Right lobe of liver (tissue), 6 donors: ENCODE results near the gene DYNC1I1. TPM values are rescaled to one million over a fixed set of nuclear protein-coding genes. Genes with fewer than 3 reads are reported as not detected.
A peak's percentile ranks its signal among the peaks of the same experiment; 100 is the strongest.

Experiments used
- ATAC-seq, 4 donors: fragments of 200-7000 bp; cut with Tn5 transposase; one replicate each; pipeline ENCODE4 v1.9.1; 2020; ENCODE audit warnings: mild to moderate bottlenecking in 4 of 4, moderate library complexity in 4 of 4
- DNase-seq, 3 donors: peaks; one replicate each; pipeline ENCODE4 v3.0.0-alpha.2; 2020
- H3K27ac ChIP-seq, 3 donors: fragments of 200-600 bp; one replicate each; pipeline ENCODE4 v1.8.0; 2022
- H3K27me3 ChIP-seq, 2 donors: fragments of 200-600 bp; one replicate each; pipeline ENCODE4 v1.8.0; 2022
- H3K36me3 ChIP-seq, 4 donors: fragments of 200-600 bp; sonication (generic) in 1 of 4; one replicate each; pipeline versions ENCODE4 v1.5.1 to v1.8.0; 2017 to 2022; ENCODE audit warnings: control low read depth in 1 of 4
- H3K4me1 ChIP-seq, 4 donors: fragments of 200-600 bp; sonication (generic) in 1 of 4; one replicate each; pipeline versions ENCODE4 v1.5.1 to v1.8.0; 2017 to 2022; ENCODE audit warnings: control low read depth in 1 of 4
- H3K4me3 ChIP-seq, 3 donors: fragments of 200-600 bp; one replicate each; pipeline ENCODE4 v1.8.0; 2022
- H3K9me3 ChIP-seq, 4 donors: fragments of 200-600 bp; sonication (generic) in 1 of 4; one replicate each; pipeline versions ENCODE4 v1.5.1 to v1.8.0; 2017 to 2022; ENCODE audit warnings: control low read depth in 1 of 4
- POLR2A ChIP-seq: fragments of 450-650 bp; IDR thresholded peaks from one replicate; pipeline ENCODE4 v1.6.1; 2017; ENCODE audit warnings: antibody characterized with exemption, mild to moderate bottlenecking
- WGBS: methylation state at CpG from one replicate; pipeline ENCODE4 v1.1.6; 2018; ENCODE audit warnings: low coverage, low lambda C conversion rate; ENCODE audit not compliant: insufficient coverage; ENCODE audit errors: missing lambda C conversion rate; 5-methylcytosine and 5-hydroxymethylcytosine counted together
- intact Hi-C, 2 donors: fragments of 100-400 bp; cut with DNase I; formaldehyde crosslinking; loops; one replicate each; pipeline versions ENCODE4 v1.11.2 to v1.14.1; 2022
- total RNA-seq, 6 experiments: library from RNA; depleted of rRNA in 2 of 6; stranded (reverse); fragments of >200 nt in 2 of 6; fragmentation: NEBNext Ultra II Directional in 3 of 6; extraction: Animal tissue kit (Norgen Biotek cat#: 25700) in 3 of 6; gene quantifications; one replicate each; pipeline versions ENCODE4 v1.1.0 to v1.2.4, GENCODE V29; 2016 to 2023
- TF ChIP-seq, protein P1 (sequence below), 4 donors: fragments of 200-600 bp in 3 of 4; fragments of 450-650 bp in 1 of 4; IDR thresholded peaks; one replicate each; pipeline versions ENCODE4 v1.5.1 to v1.8.0; 2016 to 2022; ENCODE audit warnings: antibody characterized with exemption in 4 of 4, mild to moderate bottlenecking in 2 of 4
- donor health status: DM: no; HTN: yes; CAD: no.
- donor health status: DM: no; HTN: no; CAD: no.
- donor health status: DM: no; HTN: no; CAD: no.
- donor health status: DM: no; HTN: yes; CAD: no.
- donor health status: DM: no; HTN: yes; CAD: no.

DYNC1I1 gene
- total RNA-seq, 6 experiments from 2014 or later: 0.09 to 1.1 (median 0.62) TPM

DNA sequence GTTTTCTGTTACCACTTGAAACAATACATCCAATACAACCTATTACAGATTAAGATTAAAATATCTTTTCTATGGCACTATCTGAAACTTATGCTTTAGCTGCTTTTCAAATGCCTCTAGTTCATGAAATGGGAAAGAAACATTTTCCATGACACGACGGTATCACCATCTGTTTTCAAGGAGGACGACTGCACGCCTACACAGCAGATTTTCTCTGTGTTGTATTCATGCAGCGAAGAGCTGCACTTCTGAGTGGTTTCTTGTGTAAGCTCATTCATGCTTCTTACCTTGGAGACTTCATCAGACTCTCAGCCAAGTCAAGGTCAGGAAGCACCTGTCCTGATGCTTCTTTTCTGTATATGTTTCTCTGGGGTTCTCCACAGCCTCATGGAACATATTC is 179.2 kb downstream of the DYNC1I1 start:
- ATAC-seq (no peak), DNase-seq (no peak)
- H3K27me3 ChIP-seq: no peaks in the 10 kb centered on the region
- no peaks in the 10 kb centered on the region for H3K9me3 ChIP-seq
- no peaks in the 10 kb centered on the region for H3K4me1 ChIP-seq
- TF ChIP-seq POLR2A: no peak
- TF ChIP-seq, protein P1, sequence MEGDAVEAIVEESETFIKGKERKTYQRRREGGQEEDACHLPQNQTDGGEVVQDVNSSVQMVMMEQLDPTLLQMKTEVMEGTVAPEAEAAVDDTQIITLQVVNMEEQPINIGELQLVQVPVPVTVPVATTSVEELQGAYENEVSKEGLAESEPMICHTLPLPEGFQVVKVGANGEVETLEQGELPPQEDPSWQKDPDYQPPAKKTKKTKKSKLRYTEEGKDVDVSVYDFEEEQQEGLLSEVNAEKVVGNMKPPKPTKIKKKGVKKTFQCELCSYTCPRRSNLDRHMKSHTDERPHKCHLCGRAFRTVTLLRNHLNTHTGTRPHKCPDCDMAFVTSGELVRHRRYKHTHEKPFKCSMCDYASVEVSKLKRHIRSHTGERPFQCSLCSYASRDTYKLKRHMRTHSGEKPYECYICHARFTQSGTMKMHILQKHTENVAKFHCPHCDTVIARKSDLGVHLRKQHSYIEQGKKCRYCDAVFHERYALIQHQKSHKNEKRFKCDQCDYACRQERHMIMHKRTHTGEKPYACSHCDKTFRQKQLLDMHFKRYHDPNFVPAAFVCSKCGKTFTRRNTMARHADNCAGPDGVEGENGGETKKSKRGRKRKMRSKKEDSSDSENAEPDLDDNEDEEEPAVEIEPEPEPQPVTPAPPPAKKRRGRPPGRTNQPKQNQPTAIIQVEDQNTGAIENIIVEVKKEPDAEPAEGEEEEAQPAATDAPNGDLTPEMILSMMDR (IDR thresholded peaks at IDR 0.05): no peak
- 58% methylated on average over 2 of the region's 5 CpGs for WGBS
- no peak overlapping the region for H3K27ac ChIP-seq
- intact Hi-C loops: no loop called here
- no peak overlapping the region for H3K4me3 ChIP-seq
- H3K36me3 ChIP-seq: no peaks in the 10 kb centered on the region

DNA sequence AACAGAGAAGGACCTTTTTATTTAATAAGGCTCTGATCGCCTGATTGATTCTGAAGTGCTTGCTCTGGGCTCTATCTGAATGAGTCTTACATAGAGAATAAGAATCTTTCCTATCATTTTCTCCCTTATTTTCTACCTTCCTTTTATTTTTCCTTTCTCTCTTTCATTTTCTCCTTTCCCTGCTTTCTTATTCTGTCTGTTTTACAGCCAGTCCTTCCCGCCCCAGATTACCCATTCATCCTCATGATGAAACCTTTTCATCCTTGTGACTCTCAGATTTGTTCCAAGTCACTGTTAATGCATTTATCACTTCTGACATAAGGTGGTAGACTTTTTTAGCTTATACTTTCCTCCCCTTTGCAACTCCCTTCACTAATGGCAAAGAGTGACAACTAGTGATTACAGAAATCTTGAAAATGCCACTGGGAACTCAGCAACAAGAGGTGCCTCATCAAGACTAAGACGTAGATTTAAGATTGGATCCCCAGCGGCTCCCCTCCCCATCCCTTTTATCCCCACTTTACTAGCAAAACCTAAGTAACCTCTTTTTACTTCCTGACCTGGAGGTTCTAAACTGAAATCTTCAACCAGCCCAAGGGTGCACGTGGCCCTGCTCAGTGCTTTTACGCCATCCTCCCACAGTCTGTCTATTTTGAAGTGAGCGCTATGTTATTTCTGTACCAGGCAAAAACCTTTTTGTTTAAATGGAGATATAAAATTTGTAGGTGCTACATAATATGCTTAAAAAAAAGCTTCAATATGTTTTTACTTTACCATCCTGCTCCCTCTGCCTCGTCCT is 179.8 kb downstream of the DYNC1I1 start:
- intact Hi-C loops: no loop called here
- Histone ChIP-seq H3K36me3 (no peaks in the 10 kb centered on the region), H3K27ac (no peak overlapping the region), H3K4me3 (no peak overlapping the region), H3K9me3 (no peaks in the 10 kb centered on the region), H3K4me1 (no peaks in the 10 kb centered on the region), H3K27me3 (no peaks in the 10 kb centered on the region)
- no peak for DNase-seq
- WGBS: 65% methylated on average over 8 of the region's 8 CpGs
- ATAC-seq: no peak
- TF ChIP-seq, protein P1 (IDR thresholded peaks at IDR 0.05): no peak
- no peak for TF ChIP-seq POLR2A

DNA sequence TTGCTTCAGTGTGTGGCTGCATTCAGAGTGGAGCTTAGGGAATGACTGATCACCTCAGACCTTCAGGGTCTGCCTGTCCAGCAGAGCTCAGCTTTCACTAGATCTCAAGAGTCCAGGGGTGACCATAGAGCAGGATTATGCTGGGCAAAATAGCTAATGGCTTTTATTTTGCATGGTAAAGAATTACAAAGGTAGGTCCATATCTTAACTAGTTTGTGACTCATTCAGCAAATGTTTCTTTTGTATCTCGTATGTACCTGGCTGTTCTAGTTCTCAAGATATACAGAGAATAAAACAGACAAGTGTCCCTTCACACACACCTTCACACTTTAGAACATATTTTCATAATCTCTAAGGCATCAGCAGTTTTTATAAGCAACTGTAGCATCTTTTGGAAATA is 180.5 kb downstream of the DYNC1I1 start:
- WGBS: 38% methylated on average over 1 of the region's 1 CpG
- DNase-seq (no peak), ATAC-seq (no peak)
- Histone ChIP-seq H3K4me1 (no peaks in the 10 kb centered on the region), H3K27ac (no peak overlapping the region), H3K4me3 (no peak overlapping the region), H3K36me3 (no peaks in the 10 kb centered on the region), H3K27me3 (no peaks in the 10 kb centered on the region), H3K9me3 (no peaks in the 10 kb centered on the region)
- intact Hi-C loops: no loop called here
- TF ChIP-seq POLR2A: no peak
- TF ChIP-seq, protein P1 (IDR thresholded peaks at IDR 0.05): no peak

DNA sequence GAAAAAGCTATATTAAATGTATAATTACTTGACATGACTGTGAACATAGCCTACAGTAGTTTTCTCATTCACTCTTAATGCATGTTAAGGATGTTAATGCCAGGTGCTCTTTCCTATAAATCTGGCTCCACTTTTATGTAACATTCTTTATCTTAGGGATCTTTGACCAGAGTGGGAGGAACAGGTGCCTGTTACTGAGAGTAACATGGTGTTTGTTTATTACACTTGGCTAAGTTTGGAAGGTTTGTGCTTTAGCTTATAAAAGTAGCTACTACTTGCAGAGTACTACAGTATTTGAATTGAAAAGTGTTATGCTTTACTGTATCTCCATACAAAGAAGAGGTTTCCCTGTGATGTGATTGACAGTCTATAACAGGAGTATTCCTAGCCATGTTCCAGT is 183.4 kb downstream of the DYNC1I1 start:
- no peak overlapping the region for H3K4me3 ChIP-seq
- H3K36me3 ChIP-seq: no peaks in the 10 kb centered on the region
- no peaks in the 10 kb centered on the region for H3K4me1 ChIP-seq
- H3K9me3 ChIP-seq: no peaks in the 10 kb centered on the region
- intact Hi-C loops: no loop called here
- no peaks in the 10 kb centered on the region for H3K27me3 ChIP-seq
- peak in 3 of 4 donors; percentile 23 to 60 (median 55) for ATAC-seq
- TF ChIP-seq, protein P1 (IDR thresholded peaks at IDR 0.05): no peak
- no peak for TF ChIP-seq POLR2A
- no peak for DNase-seq
- H3K27ac ChIP-seq: no peak overlapping the region
